MG63 (cell line): Measurements from ENCODE around the gene OST4. TPM values are rescaled to one million over a fixed set of nuclear protein-coding genes. Genes with fewer than 3 reads are reported as not detected.

Experiments
- DNase-seq: peaks from one replicate; pipeline ENCODE4 v3.0.0-alpha.2; 2020
- H3K27me3 ChIP-seq: fragments of 250-450 bp; sonication (Bioruptor Pico); 2 replicates; pipeline ENCODE4 v1.5.1; 2020; ENCODE audit warnings: mild to moderate bottlenecking, moderate library complexity
- H3K36me3 ChIP-seq: fragments of 250-450 bp; sonication (Bioruptor Pico); 2 replicates; pipeline ENCODE4 v1.5.1; 2020; ENCODE audit warnings: mild to moderate bottlenecking, moderate library complexity
- H3K4me3 ChIP-seq: fragments of 250-450 bp; sonication (Bioruptor Pico); 2 replicates; pipeline ENCODE4 v1.5.1; 2020; ENCODE audit warnings: mild to moderate bottlenecking, moderate library complexity
- H3K9me3 ChIP-seq: fragments of 250-450 bp; sonication (Bioruptor Pico); 2 replicates; pipeline ENCODE4 v1.5.1; 2020; ENCODE audit warnings: mild to moderate bottlenecking, moderate library complexity
- total RNA-seq: library from RNA; depleted of rRNA; stranded (reverse); fragments of >200 nt; shearing (Covaris generic); gene quantifications from 2 replicates; pipeline ENCODE4 v1.2.3, GENCODE V29; 2014; ENCODE audit warnings: low replicate concordance

OST4 gene
- total RNA-seq, 1 experiment from 2014 or later = 260 TPM

DNA sequence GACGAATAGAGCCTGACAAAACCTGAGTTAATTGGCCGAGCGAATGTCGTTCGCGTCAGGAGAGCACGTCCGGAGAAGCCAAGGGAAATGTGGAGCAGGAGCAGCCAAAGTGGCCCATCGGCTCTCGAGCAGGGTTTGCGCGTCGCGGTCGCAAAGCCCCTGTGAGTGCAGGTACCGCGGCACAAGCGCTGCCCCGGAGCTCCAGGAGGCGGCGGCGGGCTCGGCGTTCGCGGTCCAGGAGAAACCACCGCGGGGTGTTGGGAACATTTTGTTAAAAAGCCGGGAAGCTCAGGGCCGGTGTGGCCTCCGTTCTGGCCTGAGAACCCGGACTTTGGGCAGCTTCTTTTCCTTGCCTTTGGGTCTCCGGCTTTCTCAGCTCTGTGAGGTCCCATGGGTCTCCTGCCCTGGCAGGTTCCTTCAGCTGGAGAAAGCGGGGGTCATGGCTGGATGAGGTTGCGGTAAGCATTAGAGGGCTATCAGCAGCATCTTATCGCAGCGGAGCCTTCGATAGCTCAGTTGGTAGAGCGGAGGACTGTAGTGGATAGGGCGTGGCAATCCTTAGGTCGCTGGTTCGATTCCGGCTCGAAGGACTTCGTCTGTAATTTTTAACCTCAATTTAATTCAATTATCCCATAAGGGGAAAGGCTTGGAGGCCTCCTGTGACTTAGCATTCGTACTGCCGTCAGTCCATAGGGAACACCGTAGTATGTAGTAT, 21.0 kb downstream of the OST4 start:
- Histone ChIP-seq H3K36me3 (peaks cover 11% of the 10 kb centered on the region), H3K27me3 (no peaks in the 10 kb centered on the region), H3K4me3 (peak overlapping the region; percentile 81), H3K9me3 (no peaks in the 10 kb centered on the region)
- peak; percentile 76 for DNase-seq

DNA sequence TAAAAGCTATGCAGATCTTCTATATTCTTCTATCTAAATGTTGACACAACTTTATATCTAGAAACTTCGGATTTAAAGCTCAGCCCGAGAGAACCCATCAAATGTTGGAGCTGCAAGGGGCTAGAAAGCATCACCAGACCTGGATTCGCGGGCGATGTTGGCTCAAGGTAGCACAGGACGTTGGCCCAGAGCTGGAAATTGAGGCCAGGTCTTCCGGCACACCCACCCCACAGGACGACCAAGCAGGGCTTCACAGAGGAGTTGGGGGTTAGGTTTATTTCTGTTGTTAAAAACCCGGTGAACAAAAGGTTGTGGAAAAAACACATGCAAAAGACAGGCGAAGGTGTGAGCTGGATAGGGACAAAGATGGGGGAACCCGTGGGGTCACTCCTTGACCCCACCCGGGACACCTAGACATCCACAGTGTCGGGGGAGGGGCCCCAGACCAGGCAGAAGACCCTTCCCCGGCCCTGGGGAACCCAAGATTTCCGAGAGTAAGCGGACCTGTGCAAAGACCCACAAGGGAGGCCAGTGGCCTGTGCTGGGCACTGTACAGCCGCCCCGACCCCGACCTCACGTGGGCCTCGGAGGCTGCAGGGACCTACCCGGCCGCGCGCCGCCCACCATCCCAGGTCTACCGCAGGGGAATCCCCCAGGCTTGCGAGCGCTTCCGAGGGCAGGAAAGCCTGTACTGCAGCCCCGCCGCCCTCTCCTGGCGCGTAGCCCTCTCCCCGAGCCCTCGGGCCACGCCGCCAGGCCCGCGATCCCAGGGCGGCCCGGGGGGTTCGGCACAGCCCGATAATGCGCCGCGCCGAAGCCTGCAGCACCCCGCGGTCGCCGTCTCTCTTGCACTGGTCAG, 21.8 kb downstream of the OST4 start:
- DNase-seq = peak; percentile 53
- Histone ChIP-seq H3K4me3 (peak overlapping the region; percentile 81), H3K27me3 (no peaks in the 10 kb centered on the region), H3K9me3 (no peaks in the 10 kb centered on the region), H3K36me3 (peaks cover 4% of the 10 kb centered on the region; the same call in 1 of the 2 replicates)

DNA sequence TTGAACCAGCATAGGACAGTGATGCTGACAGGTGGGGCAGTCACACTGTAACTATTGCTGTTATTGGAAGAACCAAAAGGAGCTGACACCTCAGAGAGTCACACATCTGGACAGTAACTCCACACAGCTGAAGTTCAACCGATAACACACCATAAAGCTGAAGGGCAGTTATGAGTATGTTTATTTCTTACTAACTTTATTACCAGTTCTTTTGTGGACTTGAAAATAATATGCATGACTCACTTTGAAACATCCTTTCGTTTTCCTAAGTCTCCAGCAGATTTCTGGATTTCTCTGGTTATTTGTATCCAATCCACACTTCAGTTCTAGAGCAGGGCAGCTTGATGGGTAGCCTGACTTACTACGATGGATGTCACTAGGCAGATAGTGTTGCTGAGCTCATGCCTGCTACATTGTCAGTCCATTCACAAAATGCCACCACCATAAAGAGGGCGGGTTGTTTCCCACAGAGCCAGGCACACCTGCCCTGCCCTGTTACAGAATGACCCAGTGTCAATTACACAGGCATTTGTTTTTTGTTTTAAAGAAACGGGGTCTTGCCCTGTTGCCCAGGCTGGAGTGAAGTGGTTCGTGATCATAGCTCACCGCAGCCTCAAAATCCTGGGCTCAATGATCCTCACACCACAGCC, 28.3 kb downstream of the OST4 start:
- H3K27me3 ChIP-seq = no peaks in the 10 kb centered on the region

DNA sequence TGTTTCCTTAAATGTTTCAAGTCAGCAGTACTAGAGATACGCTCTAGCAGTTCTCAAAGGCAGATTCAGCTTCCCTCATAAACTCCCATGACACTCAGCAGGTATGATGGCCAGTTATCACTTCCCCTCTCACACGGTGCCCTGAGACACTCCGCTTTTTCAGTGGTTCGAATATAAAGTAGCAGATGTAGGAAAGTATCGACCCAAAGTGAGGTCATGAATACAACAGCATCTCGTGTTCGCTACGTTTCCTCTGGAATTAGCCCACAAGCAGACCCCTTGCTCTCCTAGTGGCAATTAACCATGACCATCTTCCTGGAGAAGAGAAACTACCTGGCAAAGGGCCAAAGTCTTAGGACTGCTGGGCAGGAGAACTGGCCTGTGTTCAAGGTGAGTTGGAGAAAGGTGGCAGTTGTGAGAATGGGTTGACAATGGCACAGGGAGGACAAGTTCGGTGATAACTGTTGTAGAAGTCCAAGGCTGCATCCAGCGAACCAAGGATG, 29.2 kb downstream of the OST4 start:
- no peak for DNase-seq
- Histone ChIP-seq H3K27me3 (no peaks in the 10 kb centered on the region), H3K36me3 (peaks cover 42% of the 10 kb centered on the region), H3K4me3 (no peak overlapping the region), H3K9me3 (no peaks in the 10 kb centered on the region)

More for the DNA sequence above, 28.3 kb downstream of the OST4 start:
- no peak overlapping the region for H3K4me3 ChIP-seq
- no peak for DNase-seq
- H3K36me3 ChIP-seq = peaks cover 33% of the 10 kb centered on the region
- H3K9me3 ChIP-seq = no peaks in the 10 kb centered on the region

DNA sequence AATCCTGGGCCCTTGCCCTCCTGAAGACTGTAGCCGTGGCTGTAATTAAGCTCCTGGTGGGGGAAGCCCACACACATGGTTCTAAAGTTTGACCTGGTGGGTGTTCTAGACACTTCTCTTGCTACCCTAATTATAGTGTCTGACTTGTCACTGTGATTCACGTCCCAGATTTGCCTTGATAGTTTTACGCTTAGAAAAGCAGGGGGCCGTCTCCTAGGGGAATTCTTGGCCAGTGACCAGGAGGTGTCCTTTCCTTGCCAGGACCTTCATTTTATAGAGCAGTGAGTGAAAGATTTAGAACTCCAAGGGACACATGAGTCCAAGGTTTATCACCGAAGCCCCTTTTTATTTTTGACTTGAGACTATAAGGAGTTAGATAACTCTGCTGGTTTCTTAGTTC, 29.7 kb downstream of the OST4 start:
- Histone ChIP-seq H3K9me3 (no peaks in the 10 kb centered on the region), H3K27me3 (no peaks in the 10 kb centered on the region), H3K36me3 (peaks cover 46% of the 10 kb centered on the region), H3K4me3 (no peak overlapping the region)
- no peak for DNase-seq

DNA sequence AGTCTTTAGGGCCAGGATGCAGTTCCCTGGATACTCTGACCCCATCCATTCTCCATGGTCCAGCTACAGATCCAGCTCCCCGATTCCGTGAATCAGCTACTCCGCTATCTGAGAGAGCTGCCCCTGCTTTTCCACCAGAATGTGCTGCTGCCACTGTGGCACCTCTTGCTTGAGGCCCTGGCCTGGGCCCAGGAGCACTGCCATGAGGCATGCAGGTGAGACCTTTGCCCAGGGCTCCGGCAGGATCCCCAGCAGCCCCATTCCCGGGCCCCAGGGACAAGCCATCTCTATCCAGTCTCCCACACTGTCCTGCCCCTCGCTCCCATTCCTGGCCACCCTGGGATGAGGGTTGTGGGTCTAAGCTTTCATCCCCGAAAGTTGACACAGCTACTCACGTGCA, 31.2 kb downstream of the OST4 start:
- H3K4me3 ChIP-seq = no peak overlapping the region
- no peak for DNase-seq
- peaks cover 61% of the 10 kb centered on the region for H3K36me3 ChIP-seq
- no peaks in the 10 kb centered on the region for H3K27me3 ChIP-seq
- H3K9me3 ChIP-seq = no peaks in the 10 kb centered on the region

DNA sequence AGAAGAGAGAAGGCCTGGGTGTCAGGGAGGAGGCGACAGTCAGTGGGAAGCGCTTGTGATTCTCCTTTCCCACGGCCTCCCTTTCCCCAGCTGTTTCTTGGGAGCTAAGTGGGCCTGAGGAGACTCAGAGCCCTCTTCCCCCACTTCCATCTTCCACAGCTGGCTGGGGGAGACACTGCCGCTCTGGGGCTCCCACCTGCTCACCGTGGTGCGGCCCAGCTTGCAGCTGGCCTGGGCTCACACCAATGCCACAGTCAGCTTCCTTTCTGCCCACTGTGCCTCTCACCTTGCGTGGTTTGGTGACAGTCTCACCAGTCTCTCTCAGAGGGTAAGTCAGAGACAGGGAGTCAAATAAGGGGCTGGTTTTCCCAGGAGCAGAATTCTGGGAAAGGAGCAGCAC, 31.6 kb downstream of the OST4 start:
- Histone ChIP-seq H3K4me3 (no peak overlapping the region), H3K9me3 (no peaks in the 10 kb centered on the region), H3K27me3 (no peaks in the 10 kb centered on the region), H3K36me3 (peaks cover 65% of the 10 kb centered on the region)
- DNase-seq = no peak

DNA sequence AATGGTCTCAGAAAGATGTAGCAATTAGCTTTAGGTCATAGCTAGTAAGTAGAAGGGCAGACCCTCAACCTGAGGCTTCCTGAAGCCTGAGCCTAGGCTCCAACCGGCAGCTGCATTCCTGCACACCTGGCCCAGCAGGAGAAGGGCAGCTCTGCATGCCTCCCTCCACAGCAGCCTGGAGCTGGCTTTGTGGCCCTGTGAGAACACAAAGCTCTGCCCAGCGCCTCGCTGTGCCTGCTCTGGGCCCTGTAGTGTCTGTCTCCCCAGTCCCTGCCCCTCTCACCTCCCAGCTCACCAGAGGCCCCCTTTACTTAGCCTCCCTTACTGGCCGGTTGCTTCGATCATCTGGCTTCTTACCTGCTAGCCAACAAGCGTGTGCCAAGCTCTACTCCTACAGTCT, 32.0 kb downstream of the OST4 start:
- Histone ChIP-seq H3K4me3 (no peak overlapping the region), H3K9me3 (no peaks in the 10 kb centered on the region), H3K36me3 (peaks cover 68% of the 10 kb centered on the region), H3K27me3 (no peaks in the 10 kb centered on the region)
- DNase-seq = no peak

DNA sequence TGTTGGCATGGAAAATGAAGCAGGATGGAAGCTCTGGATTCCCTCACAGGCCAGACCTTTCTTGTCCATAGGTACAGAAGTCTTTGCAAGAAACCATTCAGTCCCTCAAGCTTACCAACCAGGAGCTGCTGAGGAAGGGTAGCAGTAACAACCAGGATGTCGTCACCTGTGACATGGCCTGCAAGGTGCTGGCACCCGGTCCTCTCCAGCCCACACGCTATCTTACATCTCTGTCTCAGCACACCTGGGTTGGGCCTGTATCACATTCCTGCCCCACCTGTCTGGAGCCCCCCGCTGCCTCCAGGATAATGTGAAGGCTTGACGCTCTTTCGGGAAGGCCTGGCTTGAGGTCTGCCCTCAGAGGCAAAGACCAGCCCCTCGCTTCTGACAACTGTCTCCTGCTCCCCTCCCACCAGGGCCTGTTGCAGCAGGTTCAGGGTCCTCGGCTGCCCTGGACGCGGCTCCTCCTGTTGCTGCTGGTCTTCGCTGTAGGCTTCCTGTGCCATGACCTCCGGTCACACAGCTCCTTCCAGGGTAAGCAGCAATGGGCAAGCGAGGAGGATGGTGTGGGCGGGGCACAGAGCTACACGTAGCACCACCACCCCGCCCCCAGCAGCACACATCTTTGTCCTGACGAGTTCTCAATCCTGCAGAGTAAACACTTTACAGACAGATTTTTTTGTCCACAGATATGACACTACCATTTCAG, 32.7 kb downstream of the OST4 start:
- no peak for DNase-seq
- Histone ChIP-seq H3K4me3 (no peak overlapping the region), H3K36me3 (peaks cover 73% of the 10 kb centered on the region), H3K27me3 (no peaks in the 10 kb centered on the region), H3K9me3 (no peaks in the 10 kb centered on the region)

DNA sequence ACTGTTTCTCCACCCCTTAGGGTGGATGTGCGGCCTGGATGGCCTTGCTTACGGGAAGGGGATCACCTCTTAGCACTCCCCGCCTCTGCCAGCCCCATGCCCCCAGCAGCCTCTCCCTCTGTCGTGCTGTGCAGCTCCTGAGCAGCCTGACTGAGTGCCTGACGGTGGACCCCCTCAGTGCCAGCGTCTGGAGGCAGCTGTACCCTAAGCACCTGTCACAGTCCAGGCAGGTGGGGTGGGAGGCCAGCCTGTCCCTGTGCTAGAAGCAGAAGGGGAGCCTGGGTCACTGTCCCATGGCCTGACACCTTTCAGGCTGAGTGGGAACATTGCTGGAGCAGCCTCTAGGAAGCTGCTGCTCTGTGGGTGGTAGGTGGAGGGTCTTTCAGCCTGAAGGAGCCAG, 33.4 kb downstream of the OST4 start:
- Histone ChIP-seq H3K9me3 (no peaks in the 10 kb centered on the region), H3K36me3 (peaks cover 76% of the 10 kb centered on the region), H3K4me3 (no peak overlapping the region), H3K27me3 (no peaks in the 10 kb centered on the region)
- DNase-seq = no peak

DNA sequence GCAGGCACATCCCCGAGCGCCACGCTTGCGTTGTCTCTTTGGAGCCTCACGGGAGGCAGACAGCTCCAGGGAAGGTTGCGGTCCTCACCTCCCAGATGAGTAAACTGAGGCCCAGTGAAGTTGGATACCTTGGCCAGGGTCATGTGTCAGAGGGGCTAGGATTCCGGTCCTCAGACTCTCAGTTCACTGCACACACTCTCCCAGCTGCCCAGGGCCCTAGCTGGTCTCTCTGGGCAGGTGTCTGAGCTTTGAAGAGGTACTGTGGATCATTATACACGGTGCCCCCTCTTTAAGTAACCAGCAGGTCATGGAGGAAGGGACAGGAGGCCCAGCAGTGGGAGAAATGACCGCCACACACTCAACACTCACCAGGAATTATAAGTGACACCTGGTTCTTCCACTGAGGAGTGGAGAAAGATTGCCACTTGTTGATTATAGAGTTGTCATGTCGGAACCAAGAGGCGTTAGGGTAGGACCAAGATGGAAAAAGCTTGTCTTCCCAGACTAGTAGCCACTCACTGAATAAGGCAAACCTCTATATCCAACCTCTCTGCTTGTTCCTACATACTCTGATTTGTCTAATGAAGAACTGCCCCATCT, 38.1 kb downstream of the OST4 start:
- no peaks in the 10 kb centered on the region for H3K27me3 ChIP-seq
- DNase-seq = no peak
- H3K4me3 ChIP-seq = peak overlapping the region; percentile 75
- peaks cover 51% of the 10 kb centered on the region for H3K36me3 ChIP-seq
- no peaks in the 10 kb centered on the region for H3K9me3 ChIP-seq

DNA sequence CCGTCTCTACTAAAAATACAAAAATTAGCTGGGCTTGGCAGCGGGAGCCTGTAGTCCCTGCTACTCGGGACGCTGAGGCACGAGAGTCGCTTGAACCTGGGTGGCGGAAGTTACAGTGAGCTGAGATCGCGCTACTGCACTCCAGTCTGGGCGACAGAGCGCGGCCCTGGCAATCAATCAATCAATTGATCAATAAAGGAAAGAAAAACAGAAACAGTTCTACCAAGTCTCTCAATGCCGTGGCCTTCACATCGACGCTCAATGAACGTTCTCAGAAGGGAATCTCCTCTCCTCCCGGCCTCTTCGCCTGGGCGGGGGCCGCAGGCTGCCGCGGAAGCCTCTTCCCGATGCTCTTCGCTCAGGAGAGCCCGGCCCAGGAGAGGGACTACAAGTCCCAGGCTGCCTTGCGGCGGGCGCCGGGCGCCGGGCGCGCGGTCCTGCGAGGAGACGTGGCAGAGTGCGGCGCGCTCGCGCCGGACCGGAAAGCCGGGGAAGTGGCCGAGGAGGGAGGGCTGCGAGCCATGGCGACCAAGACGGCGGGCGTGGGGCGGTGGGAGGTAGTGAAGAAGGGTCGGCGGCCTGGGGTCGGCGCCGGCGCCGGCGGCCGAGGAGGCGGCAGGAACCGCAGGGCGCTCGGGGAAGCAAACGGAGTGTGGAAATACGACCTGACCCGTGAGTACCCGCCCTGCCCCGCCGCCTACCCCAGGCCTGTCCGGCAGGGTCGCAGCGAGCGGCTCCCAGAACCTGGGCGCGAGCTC, 38.8 kb downstream of the OST4 start, which contains the start of gene TMEM214:
TSS of gene TMEM214 (plus strand) at position 471 of the 758 bp plus-strand sequence. CDS start at position 522, 51 bp downstream.
- Histone ChIP-seq H3K9me3 (no peaks in the 10 kb centered on the region), H3K27me3 (no peaks in the 10 kb centered on the region), H3K4me3 (peak within 1 kb of the TSS; percentile 75), H3K36me3 (peaks cover 49% of the 10 kb centered on the region)
- DNase-seq = peak; percentile 90

DNA sequence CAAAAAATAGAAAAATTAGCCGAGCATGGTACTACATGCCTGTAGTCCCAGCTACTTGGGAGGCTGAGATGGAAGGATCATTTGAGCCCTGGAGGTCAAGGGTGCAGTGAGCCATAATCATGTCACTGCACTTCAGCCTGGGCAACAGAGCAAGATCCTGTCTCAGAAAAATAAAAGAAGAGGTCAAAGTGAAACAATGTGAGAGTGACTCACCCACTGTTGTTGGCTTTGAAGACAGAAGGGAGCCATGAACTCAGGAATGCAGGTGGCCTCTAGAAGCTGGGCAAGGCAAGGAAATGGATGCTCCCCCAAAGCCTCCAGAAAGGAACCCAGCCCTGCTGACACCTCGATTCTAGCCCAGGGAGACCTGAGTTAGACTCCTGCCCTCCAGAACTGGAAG, 42.4 kb downstream of the OST4 start:
- Histone ChIP-seq H3K9me3 (no peaks in the 10 kb centered on the region), H3K4me3 (no peak overlapping the region), H3K27me3 (no peaks in the 10 kb centered on the region), H3K36me3 (peaks cover 18% of the 10 kb centered on the region)
- DNase-seq = no peak

DNA sequence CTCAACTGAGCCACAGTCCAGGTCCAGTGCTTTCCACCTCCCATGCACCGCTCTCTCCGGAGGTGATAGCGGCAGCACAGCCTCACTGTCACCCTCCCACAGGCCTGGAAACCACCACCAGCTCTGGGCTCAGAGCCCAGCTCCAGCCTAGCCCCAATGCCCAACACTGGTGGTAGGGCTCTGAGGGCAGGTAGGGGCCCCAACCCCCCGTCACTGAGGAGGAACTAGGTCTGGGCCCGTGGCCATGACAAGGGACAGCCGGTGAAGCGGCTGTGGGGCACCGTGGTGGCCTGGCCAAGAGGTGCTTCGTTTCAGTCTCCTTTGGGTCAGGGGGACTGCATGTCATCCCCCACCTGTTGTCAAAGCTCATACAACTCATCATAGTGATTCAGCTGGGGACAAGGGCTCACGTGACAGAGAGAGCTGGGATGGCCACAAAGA, 44.2 kb downstream of the OST4 start:
- Histone ChIP-seq H3K27me3 (no peaks in the 10 kb centered on the region), H3K36me3 (peaks cover 22% of the 10 kb centered on the region), H3K9me3 (no peaks in the 10 kb centered on the region), H3K4me3 (no peak overlapping the region)
- no peak for DNase-seq
